Hippocampal formation (tissue), 2 donors: ENCODE results near the gene ACRV1.
A peak's percentile ranks its signal among the peaks of the same experiment; 100 is the strongest.

Experiments used
- DNase-seq, 2 donors: peaks; one replicate each; lab custom pipeline; 2025; lab: John Stamatoyannopoulos, UW

The ACRV1 gene

GRCh38 chr11:125649465-125650166 is 31.0 kb downstream of the ACRV1 start:
- DNase-seq: no peak

GRCh38 chr11:125645871-125646270 is 34.8 kb downstream of the ACRV1 start:
- no peak for DNase-seq

- DNase-seq: no peak
Observed at GRCh38 chr11:125638315-125638714, 42.3 kb downstream of the ACRV1 start.

GRCh38 chr11:125637840-125638239 is 42.8 kb downstream of the ACRV1 start:
- DNase-seq: no peak

GRCh38 chr11:125627236-125627910 is 53.3 kb downstream of the ACRV1 start:
- DNase-seq: no peak

- no peak for DNase-seq
Observed at GRCh38 chr11:125626288-125626950, 54.2 kb downstream of the ACRV1 start.

GRCh38 chr11:125625630-125626287 is 54.9 kb downstream of the ACRV1 start:
- DNase-seq: peak; percentile 85

- DNase-seq: no peak
Observed at GRCh38 chr11:125625225-125625629, 55.4 kb downstream of the ACRV1 start.

GRCh38 chr11:125624756-125625213 is 55.9 kb downstream of the ACRV1 start, which contains the start of gene CHEK1:
TSS of gene CHEK1 (plus strand) at chr11:125625163. CDS start at chr11:125626769, 1,606 bp downstream.
- DNase-seq: no peak

- DNase-seq: no peak
Observed at GRCh38 chr11:125623064-125623463, 57.6 kb downstream of the ACRV1 start.

GRCh38 chr11:125621995-125622394 is 58.7 kb downstream of the ACRV1 start:
- no peak for DNase-seq
